GM20431 (cell line): Measurements from ENCODE around the gene RAB10.
"Not testable (repeated sequence)": the region's sequence is repeated elsewhere in the genome, so short reads cannot be mapped to it uniquely, and the experiment has no call there.

Experiments used
- in situ Hi-C: fragments of 300-500 bp; cut with MseI, MboI; formaldehyde crosslinking; loops from one replicate; pipeline ENCODE4 v1.15.0; 2020; ENCODE audit warnings: low sequenced_read_pairs; ENCODE audit not compliant: unreplicated experiment

RAB10 gene

GRCh38 chr2:26139269-26140183, 105.6 kb downstream of the RAB10 start:
- in situ Hi-C loops = loop anchor here (10.0 kb wide), 1 partner anchor 145 kb away; no protein-coding TSS in a partner anchor

GRCh38 chr2:26141145-26141769, 107.4 kb downstream of the RAB10 start:
- in situ Hi-C loops = loop anchor here (10.0 kb wide), 1 partner anchor 146 kb away; no protein-coding TSS in a partner anchor

GRCh38 chr2:26144031-26144430, 110.1 kb downstream of the RAB10 start:
- in situ Hi-C loops = loop anchor here (10.0 kb wide), 1 partner anchor 149 kb away; no protein-coding TSS in a partner anchor

DNA sequence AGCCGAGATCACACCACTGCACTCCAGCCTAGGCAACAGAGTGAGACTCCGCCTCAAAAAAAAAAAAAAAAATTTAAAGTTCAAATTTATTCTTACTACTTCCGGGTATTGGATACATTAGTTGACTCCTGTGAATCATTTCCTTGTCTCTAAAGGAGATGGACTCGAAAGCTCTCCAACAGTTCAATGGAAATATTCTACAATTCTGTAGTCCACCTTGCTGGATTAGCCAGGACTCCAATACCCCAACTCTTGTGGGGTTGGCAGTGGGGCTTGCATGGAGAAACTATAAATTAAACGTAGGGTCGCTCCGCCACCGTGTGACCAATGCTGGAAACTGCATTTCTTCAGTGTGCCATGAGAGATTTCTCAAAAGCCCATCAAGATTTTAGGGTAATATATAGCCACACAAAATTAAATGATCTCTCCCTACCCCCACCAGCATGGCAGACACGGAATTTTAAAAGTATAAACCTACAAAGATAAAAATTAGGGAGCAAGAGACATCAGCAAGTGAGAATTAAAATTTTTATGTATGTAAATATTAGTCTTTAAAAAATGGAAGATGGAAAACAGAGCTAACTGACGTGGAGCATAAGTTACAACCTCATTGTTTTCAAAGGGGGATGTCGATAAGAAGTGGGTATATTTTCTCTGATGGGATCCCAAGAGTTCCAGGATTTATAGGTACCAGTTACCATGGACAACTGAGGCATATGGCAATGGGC, 111.2 kb downstream of the RAB10 start:
- in situ Hi-C loops = loop anchor here (10.0 kb wide), 1 partner anchor 150 kb away; no protein-coding TSS in a partner anchor

- in situ Hi-C loops = loop anchor here (10.0 kb wide), 1 partner anchor 154 kb away; no protein-coding TSS in a partner anchor
These were observed 114.6 kb downstream of the RAB10 start for GRCh38 chr2:26148501-26148900.

- in situ Hi-C loops = no loop called here
These were observed 116.4 kb downstream of the RAB10 start for GRCh38 chr2:26150243-26150642.

- in situ Hi-C loops = no loop called here
These were observed 123.7 kb downstream of the RAB10 start for GRCh38 chr2:26157580-26157979.

DNA sequence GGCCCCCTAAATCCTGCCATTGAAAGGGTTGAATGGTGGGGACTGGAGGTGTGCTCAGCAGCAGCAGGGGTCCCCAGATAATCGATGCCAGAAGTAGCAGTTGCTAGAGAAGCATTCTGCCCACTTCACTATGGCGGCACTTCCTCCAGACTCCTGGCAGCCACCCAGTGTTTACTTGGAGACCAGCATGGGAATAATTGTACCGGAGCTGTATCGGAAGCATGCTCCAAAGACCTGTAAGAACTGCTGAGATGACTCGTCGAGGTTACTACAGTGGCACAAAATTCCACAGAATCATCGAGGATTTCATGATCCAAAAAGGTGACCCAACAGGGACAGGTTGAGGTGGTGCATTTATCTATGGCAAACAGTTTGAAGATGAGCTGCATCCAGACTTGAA, 128.0 kb downstream of the RAB10 start:
- in situ Hi-C loops = no loop called here

- in situ Hi-C loops = no loop called here
These were observed 129.1 kb downstream of the RAB10 start for GRCh38 chr2:26162963-26163362.

DNA sequence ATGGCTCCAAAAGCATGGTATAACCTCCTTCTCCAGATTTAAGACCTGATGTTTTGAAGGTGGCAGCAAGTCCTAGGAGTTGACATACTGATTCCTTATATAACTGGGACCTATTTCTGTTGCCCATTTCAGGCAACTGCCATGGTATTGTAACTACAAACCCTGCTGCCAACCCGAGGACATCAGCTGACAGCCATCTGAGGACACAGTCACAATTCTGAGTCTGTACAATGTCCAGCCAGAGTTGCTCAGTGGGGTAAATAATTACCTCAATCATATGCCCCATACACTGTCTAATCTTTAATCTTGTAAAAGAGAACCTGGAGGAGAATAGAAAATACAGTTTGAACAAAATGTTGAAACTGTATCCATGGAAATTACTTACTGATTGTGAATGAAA, 130.3 kb downstream of the RAB10 start:
- in situ Hi-C loops = no loop called here

DNA sequence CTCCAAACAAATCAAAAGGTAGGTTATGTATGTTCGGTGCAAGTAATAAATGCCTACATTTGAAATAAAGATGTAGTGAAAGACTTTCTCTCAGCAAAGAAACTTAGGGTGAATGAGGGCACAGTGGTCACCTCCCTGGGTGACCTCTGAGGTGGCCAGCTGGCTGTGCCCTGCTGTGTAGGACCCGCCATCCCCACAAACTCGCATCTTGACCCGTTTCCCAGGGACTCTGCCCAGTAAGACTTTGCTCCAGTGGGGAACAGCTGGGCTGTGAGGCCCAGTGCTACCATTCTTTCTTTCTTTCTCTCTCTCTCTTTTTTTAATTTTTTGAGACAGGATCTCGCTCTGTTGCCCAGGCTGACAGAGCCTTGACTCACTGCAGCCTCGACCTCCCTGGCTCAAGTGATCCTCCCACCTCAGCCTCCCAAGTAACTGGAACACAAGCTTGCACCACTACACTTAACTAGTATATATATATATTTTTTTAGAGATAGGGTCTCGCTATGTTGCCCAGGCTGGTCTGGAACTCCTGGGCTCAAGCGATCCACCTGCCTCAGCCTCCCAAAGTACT, 130.8 kb downstream of the RAB10 start:
- in situ Hi-C loops = no loop called here

GRCh38 chr2:26165403-26165802, 131.5 kb downstream of the RAB10 start:
- in situ Hi-C loops = no loop called here

- in situ Hi-C loops = not testable (repeated sequence)
These were observed 132.7 kb downstream of the RAB10 start for GRCh38 chr2:26166541-26166940.

DNA sequence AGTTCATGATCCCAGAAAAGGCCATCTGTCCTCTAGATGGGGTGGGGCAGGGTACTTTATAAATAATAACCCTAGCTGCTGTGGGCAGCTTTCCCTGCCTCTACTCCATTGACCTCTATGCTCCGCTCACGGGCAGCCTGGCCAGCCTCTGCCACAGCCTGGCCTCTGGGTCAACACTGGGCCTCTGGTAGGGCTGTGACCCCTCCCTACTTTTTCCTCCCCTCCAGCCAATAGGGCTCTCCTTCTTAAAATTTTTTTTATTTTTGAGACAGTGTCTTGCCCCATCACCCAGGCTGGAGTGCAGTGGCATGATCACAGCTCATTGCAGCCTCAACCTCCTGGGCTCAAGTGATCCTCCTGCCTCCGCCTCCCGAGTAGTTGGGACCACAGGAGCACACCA, 134.9 kb downstream of the RAB10 start:
- in situ Hi-C loops = no loop called here

- in situ Hi-C loops = no loop called here
These were observed 135.3 kb downstream of the RAB10 start for GRCh38 chr2:26169226-26169625.

DNA sequence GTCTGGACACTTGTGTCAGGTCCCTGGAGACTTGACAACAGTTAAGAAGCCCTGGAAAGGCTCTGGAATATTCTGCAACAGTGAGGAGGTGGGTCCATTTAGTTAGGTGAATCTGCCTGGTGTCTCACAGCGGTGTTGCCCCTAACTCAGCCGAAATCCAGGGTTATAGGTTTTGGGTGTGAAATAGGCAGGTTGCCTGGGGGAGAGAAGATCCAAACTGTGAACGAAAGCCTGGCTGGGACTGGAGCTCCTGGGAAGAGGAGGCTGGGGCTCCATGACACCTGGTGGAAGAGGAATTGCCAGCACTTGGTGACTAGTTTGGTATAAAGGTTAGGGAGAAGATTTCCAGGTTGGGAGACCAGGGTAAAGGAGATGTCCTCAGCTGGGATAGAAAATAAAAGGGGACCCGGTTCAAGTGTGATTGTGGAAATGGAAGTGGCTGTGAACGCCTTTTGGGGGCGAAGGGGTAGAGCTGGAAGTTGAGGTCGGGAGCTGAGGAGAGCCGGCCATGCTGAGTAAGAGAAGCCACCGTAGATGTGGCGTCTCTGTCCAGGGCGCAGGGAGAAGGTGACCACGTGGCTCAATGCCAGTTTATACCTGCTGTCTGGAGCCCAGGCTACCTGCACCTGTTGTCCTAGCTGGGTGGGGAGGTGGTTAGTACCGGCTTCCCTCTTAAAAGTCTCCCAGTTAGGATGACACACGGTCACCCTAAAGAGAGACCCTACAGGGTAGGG, 136.0 kb downstream of the RAB10 start:
- in situ Hi-C loops = no loop called here

- in situ Hi-C loops = no loop called here
These were observed 136.9 kb downstream of the RAB10 start for GRCh38 chr2:26170795-26171194.

- in situ Hi-C loops = no loop called here
These were observed 138.4 kb downstream of the RAB10 start for GRCh38 chr2:26172189-26172870.
